Thyroid gland (tissue), 4 donors: ENCODE data around the gene COL17A1. TPM values are rescaled to one million over a fixed set of nuclear protein-coding genes. Genes with fewer than 3 reads are reported as not detected.

Experiments used
- DNase-seq, 2 donors: peaks; one replicate each; pipeline ENCODE4 v3.0.0-alpha.2; 2019
- H3K27ac ChIP-seq, 3 donors: fragments of 200-600 bp; sonication (generic); 1 replicate in 2 of 3; 2 replicates in 1 of 3; pipeline ENCODE4 v1.5.1; 2016 to 2019; ENCODE audit warnings: mild to moderate bottlenecking in 1 of 3, moderate library complexity in 1 of 3
- H3K27me3 ChIP-seq: fragments of 200-600 bp; sonication (generic); one replicate; pipeline ENCODE4 v1.5.1; 2019
- H3K36me3 ChIP-seq, 2 donors: fragments of 200-600 bp; sonication (generic); one replicate each; pipeline ENCODE4 v1.5.1; 2016 to 2019
- H3K4me1 ChIP-seq, 2 donors: fragments of 200-600 bp; sonication (generic); one replicate each; pipeline ENCODE4 v1.5.1; 2017 to 2019
- H3K4me3 ChIP-seq, 3 donors: fragments of 200-600 bp; sonication (generic); replicated peaks in 1 of 3; 1 replicate in 2 of 3; 2 replicates in 1 of 3; pipeline ENCODE4 v1.5.1; 2016; ENCODE audit warnings: mild to moderate bottlenecking in 1 of 3
- H3K9me3 ChIP-seq: fragments of 200-600 bp; sonication (generic); one replicate; pipeline ENCODE4 v1.5.1; 2017
- CTCF ChIP-seq, 6 experiments: fragments of 200-600 bp in 3 of 6; fragments of 450-650 bp in 3 of 6; sonication (generic) in 3 of 6; IDR thresholded peaks; one replicate each; pipeline ENCODE4 v1.5.1; 2016 to 2019; ENCODE audit warnings: antibody characterized with exemption in 6 of 6, mild to moderate bottlenecking in 2 of 6, inconsistent platforms in 1 of 6, moderate library complexity in 1 of 6
- POLR2A ChIP-seq, 2 donors: fragments of 450-650 bp; IDR thresholded peaks; one replicate each; pipeline ENCODE4 v1.6.1; 2017; ENCODE audit warnings: antibody characterized with exemption in 2 of 2, mild to moderate bottlenecking in 2 of 2, moderate library complexity in 1 of 2
- WGBS, 2 donors: methylation state at CpG; one replicate each; pipeline ENCODE4 v1.1.5; 2017; 5-methylcytosine and 5-hydroxymethylcytosine counted together
- intact Hi-C: fragments of 100-400 bp; cut with DNase I; formaldehyde crosslinking; loops from one replicate; pipeline ENCODE4 v1.15.1; 2023
- total RNA-seq, 4 donors: library from RNA; depleted of rRNA; stranded (reverse); fragments of >200 nt; gene quantifications; one replicate each; pipeline ENCODE4 v1.2.3, GENCODE V29; 2016

Gene COL17A1
- total RNA-seq, 4 donors from 2014 or later = 0.49 to 10.2 (median 2.3) TPM

DNA sequence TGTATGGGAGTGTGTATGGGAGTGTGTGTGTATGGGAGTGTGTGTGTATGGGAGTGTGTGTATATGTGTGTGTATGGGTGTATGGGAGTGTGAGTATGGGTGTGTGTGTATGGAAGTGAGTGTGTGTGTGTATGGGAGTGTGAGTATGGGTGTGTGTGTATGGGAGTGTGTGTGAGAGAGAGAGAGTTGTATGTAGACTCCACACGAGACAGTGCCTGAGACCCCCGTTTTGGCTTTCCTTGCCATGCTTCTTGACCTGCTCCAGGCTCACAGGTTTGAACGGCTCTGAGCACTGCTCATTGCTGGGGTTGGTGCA, 49.7 kb downstream of the COL17A1 start:
- no peak overlapping the region for H3K27ac ChIP-seq
- intact Hi-C loops = no loop called here
- no peak overlapping the region for H3K4me3 ChIP-seq
- H3K27me3 ChIP-seq = no peaks in the 10 kb centered on the region
- no peaks in the 10 kb centered on the region for H3K9me3 ChIP-seq
- no peak for DNase-seq
- no peaks in the 10 kb centered on the region for H3K4me1 ChIP-seq
- peaks cover 4 to 5% of the 10 kb centered on the region in 2 donors for H3K36me3 ChIP-seq
- WGBS, 2 donors = 47 to 71% methylated on average over 2 to 3 of the region's 3 CpGs
- TF ChIP-seq POLR2A (IDR thresholded peaks at IDR 0.05) = no peak
- no peak for TF ChIP-seq CTCF (IDR thresholded peaks at IDR 0.05)

DNA sequence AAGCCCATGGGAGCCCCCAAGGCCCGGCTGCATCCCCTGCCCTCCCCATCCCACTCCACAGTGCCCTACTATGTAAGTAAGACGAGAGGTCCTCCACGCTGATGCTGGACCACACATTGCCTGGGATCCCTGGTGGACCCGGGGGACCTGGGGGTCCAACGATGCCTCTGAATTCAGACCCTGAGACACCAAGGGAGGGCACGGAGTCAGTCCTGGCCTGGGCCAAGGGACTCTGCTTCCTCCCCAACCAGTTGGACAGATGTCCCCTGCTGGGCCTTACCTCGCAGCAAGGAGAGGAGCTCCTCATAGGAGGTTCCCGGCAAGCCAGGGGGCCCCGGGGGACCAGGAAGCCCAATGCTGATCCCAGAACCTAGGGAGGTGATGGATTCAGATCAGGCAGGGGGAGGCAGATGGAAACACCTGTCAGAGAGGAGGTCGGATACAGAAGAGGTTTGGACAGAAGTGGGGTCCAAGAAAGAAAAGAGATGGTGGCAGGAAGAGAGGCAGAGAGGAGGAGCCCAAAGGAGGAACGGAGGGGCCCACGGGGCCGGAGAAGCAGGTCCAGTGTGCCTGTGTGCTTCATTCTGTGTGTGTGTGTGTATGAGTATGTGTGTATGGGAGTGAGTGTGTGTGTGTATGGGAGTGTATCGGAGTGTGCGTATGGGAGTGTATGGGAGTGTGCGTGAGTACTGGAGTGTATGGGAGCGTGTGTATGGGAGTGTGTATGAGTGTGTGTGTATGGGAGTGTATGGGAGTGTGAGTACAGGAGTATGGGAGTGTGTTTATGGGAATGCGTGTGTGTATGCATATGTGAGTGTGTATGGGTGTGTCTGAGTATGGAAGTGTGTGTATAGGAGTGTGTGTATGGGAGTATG, 50.2 kb downstream of the COL17A1 start:
- TF ChIP-seq CTCF (IDR thresholded peaks at IDR 0.05) (no peak), POLR2A (IDR thresholded peaks at IDR 0.05) (no peak)
- Histone ChIP-seq H3K4me1 (no peaks in the 10 kb centered on the region), H3K36me3 (peaks cover 4 to 5% of the 10 kb centered on the region in 2 donors), H3K27me3 (no peaks in the 10 kb centered on the region), H3K4me3 (no peak overlapping the region), H3K27ac (no peak overlapping the region), H3K9me3 (no peaks in the 10 kb centered on the region)
- WGBS, 2 donors = 84% methylated on average over 15 to 17 of the region's 18 CpGs
- intact Hi-C loops = no loop called here
- no peak for DNase-seq

GRCh38 chr10:104034401-104035193, 51.1 kb downstream of the COL17A1 start:
- intact Hi-C loops = no loop called here
- Histone ChIP-seq H3K9me3 (no peaks in the 10 kb centered on the region), H3K27ac (no peak overlapping the region), H3K36me3 (peaks cover 4 to 5% of the 10 kb centered on the region in 2 donors), H3K4me3 (no peak overlapping the region), H3K4me1 (no peaks in the 10 kb centered on the region), H3K27me3 (no peaks in the 10 kb centered on the region)
- no peak for DNase-seq
- 77% methylated on average over 19 to 21 of the region's 23 CpGs for WGBS, 2 donors
- TF ChIP-seq POLR2A (IDR thresholded peaks at IDR 0.05) (no peak), CTCF (IDR thresholded peaks at IDR 0.05) (no peak)

DNA sequence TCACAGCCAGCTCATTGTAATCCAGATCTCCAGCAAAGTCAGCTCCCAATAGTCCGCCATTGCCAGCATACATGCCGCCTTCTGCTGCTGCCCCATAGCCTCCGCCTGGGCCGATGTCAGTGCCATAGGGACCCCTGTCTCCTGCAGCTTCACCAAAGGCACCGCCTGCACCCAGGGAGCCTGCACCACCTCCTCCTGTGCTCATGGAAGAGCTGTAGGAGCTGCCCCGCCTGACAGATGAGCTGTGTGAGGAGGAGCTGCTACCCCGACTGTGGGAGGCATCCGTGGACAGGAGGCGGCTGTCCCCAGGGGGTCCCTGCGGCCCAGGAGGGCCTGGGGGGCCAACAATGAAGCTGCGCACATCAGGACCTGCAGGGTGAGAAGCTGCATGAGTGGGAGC, 51.7 kb downstream of the COL17A1 start:
- no peaks in the 10 kb centered on the region for H3K27me3 ChIP-seq
- no peaks in the 10 kb centered on the region for H3K4me1 ChIP-seq
- no peak overlapping the region for H3K4me3 ChIP-seq
- 89 to 95% methylated on average over 5 of the region's 11 CpGs for WGBS, 2 donors
- intact Hi-C loops = no loop called here
- no peak for DNase-seq
- no peak overlapping the region for H3K27ac ChIP-seq
- TF ChIP-seq CTCF (IDR thresholded peaks at IDR 0.05) = no peak
- no peak for TF ChIP-seq POLR2A (IDR thresholded peaks at IDR 0.05)
- no peaks in the 10 kb centered on the region for H3K9me3 ChIP-seq
- H3K36me3 ChIP-seq = peaks cover 4 to 5% of the 10 kb centered on the region in 2 donors
